Measurements from ENCODE around the gene CHAT.

- TF ChIP-seq SUZ12 (IDR thresholded peaks at IDR 0.05; ENCODE audit: extremely low read depth, insufficient read depth, insufficient read length) (no peak), ZNF274 (IDR thresholded peaks at IDR 0.05; ENCODE audit: low read depth, low read length) (no peak)
These were observed 45.6 kb upstream of the CHAT start for GRCh38 chr10:49568235-49568634.
